ENCODE results near the gene COL24A1.

DNA sequence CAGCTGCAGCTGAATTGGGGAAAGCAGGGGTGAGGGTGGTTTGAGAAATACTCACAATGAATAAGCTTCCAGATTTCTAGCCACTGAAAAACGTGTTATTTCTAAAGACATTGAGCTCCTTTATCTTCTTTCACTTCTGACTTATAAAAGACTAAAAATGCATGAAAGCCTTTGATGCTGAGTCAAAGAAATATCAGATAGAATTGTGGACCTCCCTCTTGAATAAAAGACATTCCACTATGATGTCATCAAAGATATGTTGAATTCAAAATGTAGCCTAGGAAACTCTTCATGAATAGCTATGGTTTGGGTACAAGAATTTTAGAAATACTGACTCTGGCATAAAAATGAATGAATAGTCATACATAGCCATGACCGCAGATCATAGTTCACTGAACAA, 44.7 kb upstream of the COL24A1 start:
- TF ChIP-seq, protein P1, sequence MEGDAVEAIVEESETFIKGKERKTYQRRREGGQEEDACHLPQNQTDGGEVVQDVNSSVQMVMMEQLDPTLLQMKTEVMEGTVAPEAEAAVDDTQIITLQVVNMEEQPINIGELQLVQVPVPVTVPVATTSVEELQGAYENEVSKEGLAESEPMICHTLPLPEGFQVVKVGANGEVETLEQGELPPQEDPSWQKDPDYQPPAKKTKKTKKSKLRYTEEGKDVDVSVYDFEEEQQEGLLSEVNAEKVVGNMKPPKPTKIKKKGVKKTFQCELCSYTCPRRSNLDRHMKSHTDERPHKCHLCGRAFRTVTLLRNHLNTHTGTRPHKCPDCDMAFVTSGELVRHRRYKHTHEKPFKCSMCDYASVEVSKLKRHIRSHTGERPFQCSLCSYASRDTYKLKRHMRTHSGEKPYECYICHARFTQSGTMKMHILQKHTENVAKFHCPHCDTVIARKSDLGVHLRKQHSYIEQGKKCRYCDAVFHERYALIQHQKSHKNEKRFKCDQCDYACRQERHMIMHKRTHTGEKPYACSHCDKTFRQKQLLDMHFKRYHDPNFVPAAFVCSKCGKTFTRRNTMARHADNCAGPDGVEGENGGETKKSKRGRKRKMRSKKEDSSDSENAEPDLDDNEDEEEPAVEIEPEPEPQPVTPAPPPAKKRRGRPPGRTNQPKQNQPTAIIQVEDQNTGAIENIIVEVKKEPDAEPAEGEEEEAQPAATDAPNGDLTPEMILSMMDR (conservative IDR thresholded peaks at IDR 0.05; ENCODE audit: low read depth, low read length), result no peak
- TF ChIP-seq EZH2 (IDR thresholded peaks at IDR 0.05; ENCODE audit: low read length, unreplicated experiment) (no peak), EZH2phosphoT487 (IDR thresholded peaks at IDR 0.05; ENCODE audit: borderline replicate concordance, low read length) (no peak)
